GM21723 (cell line): ENCODE measurements around the gene GRID1.

Source experiments
- ATAC-seq: cut with Tn5 transposase; IDR thresholded peaks from one replicate; pipeline ENCODE4 v1.9.1; 2021; ENCODE audit warnings: mild to moderate bottlenecking, moderate library complexity; ENCODE audit not compliant: unreplicated experiment

Gene GRID1

GRCh38 chr10:86316274-86316835 lies 50.2 kb downstream of the GRID1 start:
- ATAC-seq = no peak

GRCh38 chr10:86315549-86315942 lies 51.0 kb downstream of the GRID1 start:
- ATAC-seq = no peak

- no peak for ATAC-seq
Observed at GRCh38 chr10:86314616-86315548, 51.7 kb downstream of the GRID1 start.

- no peak for ATAC-seq
Observed at GRCh38 chr10:86313621-86314041, 53.0 kb downstream of the GRID1 start.

- ATAC-seq = no peak
Observed at GRCh38 chr10:86312701-86313270, 53.8 kb downstream of the GRID1 start.

- ATAC-seq = no peak
Observed at GRCh38 chr10:86311906-86312305, 54.7 kb downstream of the GRID1 start.

- no peak for ATAC-seq
Observed at GRCh38 chr10:86311190-86311589, 55.4 kb downstream of the GRID1 start.

- no peak for ATAC-seq
Observed at GRCh38 chr10:86310702-86311101, 55.9 kb downstream of the GRID1 start.

- ATAC-seq = no peak
Observed at GRCh38 chr10:86310291-86310690, 56.3 kb downstream of the GRID1 start.

GRCh38 chr10:86308056-86308455 lies 58.5 kb downstream of the GRID1 start:
- no peak for ATAC-seq

- no peak for ATAC-seq
Observed at GRCh38 chr10:86306628-86307278, 59.8 kb downstream of the GRID1 start.

GRCh38 chr10:86305521-86305920 lies 61.1 kb downstream of the GRID1 start:
- no peak for ATAC-seq

- no peak for ATAC-seq
Observed at GRCh38 chr10:86304436-86304835, 62.2 kb downstream of the GRID1 start.

- ATAC-seq = no peak
Observed at GRCh38 chr10:86303626-86304025, 63.0 kb downstream of the GRID1 start.

GRCh38 chr10:86301971-86302370 lies 64.6 kb downstream of the GRID1 start:
- ATAC-seq = no peak

- no peak for ATAC-seq
Observed at GRCh38 chr10:86300931-86301830, 65.4 kb downstream of the GRID1 start.

- ATAC-seq = no peak
Observed at GRCh38 chr10:86300399-86300925, 66.1 kb downstream of the GRID1 start.

- no peak for ATAC-seq
Observed at GRCh38 chr10:86299562-86299961, 67.0 kb downstream of the GRID1 start.

GRCh38 chr10:86298501-86299001 lies 68.0 kb downstream of the GRID1 start:
- ATAC-seq = no peak

- ATAC-seq = no peak
Observed at GRCh38 chr10:86295791-86296190, 70.8 kb downstream of the GRID1 start.
